ENCODE data around the gene AMMECR1.

- TF ChIP-seq CTCF (IDR thresholded peaks at IDR 0.05) (no peak), POLR2A (IDR thresholded peaks at IDR 0.05) (no peak)
These were observed 69.3 kb downstream of the AMMECR1 start for GRCh38 chrX:110248578-110248977.
